AG09309 (cell line): ENCODE data around the gene PTPRN2.

Experiments used
- DNase-seq: peaks from one replicate; pipeline ENCODE4 v3.0.0-alpha.2; 2010; ENCODE audit warnings: low read depth
- H3K4me3 ChIP-seq: 2 replicates; pipeline ENCODE4 v1.5.1; 2011; ENCODE audit warnings: mild to moderate bottlenecking, low read depth, low read length, moderate library complexity; ENCODE audit not compliant: control insufficient read depth
- TF ChIP-seq, protein P1 (sequence below): IDR thresholded peaks from 2 replicates; pipeline ENCODE4 v1.5.1; 2011; ENCODE audit warnings: mild to moderate bottlenecking, low read depth, low read length, inconsistent platforms; ENCODE audit not compliant: insufficient read depth, control insufficient read depth; ENCODE audit errors: missing control alignments

PTPRN2 gene

DNA sequence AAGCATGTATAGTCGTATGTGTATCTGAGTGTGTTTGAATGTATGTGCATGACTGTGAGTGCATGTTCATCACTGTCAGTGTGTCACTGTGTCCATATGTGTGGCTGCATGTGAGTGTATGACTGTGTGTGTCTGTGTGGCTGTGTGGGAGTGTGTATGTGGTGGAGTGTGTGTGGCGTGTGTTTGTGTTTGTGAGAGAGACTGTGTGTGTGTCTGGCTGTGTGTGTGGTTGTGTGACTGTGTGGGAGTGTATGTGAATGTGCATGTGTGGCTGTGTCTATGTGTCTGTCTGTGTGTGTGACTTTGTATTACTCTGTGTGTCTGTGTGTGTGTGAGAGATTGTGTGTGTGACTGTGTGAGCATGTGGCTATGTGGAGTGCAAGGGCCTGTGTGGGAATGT lies 748.4 kb downstream of the PTPRN2 start:
- no peak for DNase-seq
- TF ChIP-seq, protein P1, sequence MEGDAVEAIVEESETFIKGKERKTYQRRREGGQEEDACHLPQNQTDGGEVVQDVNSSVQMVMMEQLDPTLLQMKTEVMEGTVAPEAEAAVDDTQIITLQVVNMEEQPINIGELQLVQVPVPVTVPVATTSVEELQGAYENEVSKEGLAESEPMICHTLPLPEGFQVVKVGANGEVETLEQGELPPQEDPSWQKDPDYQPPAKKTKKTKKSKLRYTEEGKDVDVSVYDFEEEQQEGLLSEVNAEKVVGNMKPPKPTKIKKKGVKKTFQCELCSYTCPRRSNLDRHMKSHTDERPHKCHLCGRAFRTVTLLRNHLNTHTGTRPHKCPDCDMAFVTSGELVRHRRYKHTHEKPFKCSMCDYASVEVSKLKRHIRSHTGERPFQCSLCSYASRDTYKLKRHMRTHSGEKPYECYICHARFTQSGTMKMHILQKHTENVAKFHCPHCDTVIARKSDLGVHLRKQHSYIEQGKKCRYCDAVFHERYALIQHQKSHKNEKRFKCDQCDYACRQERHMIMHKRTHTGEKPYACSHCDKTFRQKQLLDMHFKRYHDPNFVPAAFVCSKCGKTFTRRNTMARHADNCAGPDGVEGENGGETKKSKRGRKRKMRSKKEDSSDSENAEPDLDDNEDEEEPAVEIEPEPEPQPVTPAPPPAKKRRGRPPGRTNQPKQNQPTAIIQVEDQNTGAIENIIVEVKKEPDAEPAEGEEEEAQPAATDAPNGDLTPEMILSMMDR: no peak
- H3K4me3 ChIP-seq: no peak overlapping the region

GRCh38 chr7:157837561-157837960 lies 750.1 kb downstream of the PTPRN2 start:
- DNase-seq: no peak
- no peak overlapping the region for H3K4me3 ChIP-seq
- TF ChIP-seq, protein P1: no peak

- H3K4me3 ChIP-seq: no peak overlapping the region
- DNase-seq: no peak
- TF ChIP-seq, protein P1: no peak
These were observed 750.6 kb downstream of the PTPRN2 start for GRCh38 chr7:157837047-157837446.

GRCh38 chr7:157834501-157835163 lies 753.0 kb downstream of the PTPRN2 start:
- TF ChIP-seq, protein P1: no peak
- no peak overlapping the region for H3K4me3 ChIP-seq
- DNase-seq: no peak

- DNase-seq: no peak
- TF ChIP-seq, protein P1: no peak
- no peak overlapping the region for H3K4me3 ChIP-seq
These were observed 754.6 kb downstream of the PTPRN2 start for GRCh38 chr7:157832866-157833607.

DNA sequence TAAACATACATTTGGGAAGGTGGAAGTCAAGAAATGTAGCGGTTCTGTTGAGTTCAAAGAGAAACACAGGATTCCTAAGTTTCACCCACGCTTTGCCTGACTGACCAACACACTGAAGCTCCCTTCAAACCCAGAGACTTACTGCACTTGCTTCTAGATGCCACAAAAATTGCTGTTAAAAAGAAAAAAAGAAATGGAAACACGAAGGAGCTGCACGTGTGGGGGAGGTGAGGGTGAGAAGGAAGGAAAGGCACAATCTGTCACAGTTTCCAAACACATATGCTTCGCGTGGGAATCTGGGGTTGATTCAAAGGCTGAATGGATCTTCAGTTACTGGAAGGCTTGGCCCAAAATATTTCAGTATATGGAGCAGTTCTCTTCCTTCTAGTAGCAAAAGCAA lies 755.2 kb downstream of the PTPRN2 start:
- no peak for DNase-seq
- TF ChIP-seq, protein P1: no peak
- no peak overlapping the region for H3K4me3 ChIP-seq
